Adrenal gland (tissue), 12 donors: Measurements from ENCODE around the gene GMDS. TPM values are rescaled to one million over a fixed set of nuclear protein-coding genes. Genes with fewer than 3 reads are reported as not detected.

ENCODE experiments used
- DNase-seq, 7 donors: peaks; one replicate each; pipeline ENCODE4 v3.0.0-alpha.2; 2019 to 2020
- H3K27ac ChIP-seq, 5 donors: fragments of 200-600 bp; sonication (generic) in 4 of 5; 1 replicate in 3 of 5; 2 replicates in 2 of 5; pipeline versions ENCODE4 v1.5.1 to v1.8.0; 2016 to 2020; ENCODE audit warnings: mild to moderate bottlenecking in 1 of 5
- H3K27me3 ChIP-seq: fragments of 200-600 bp; 2 replicates; pipeline ENCODE4 v1.8.0; 2021
- H3K36me3 ChIP-seq, 2 donors: fragments of 200-600 bp; replicated peaks in 1 of 2; 1 replicate in 1 of 2; 2 replicates in 1 of 2; pipeline versions ENCODE4 v1.5.1 to v1.8.0; 2018 to 2022
- H3K4me1 ChIP-seq, 2 donors: fragments of 200-600 bp; replicated peaks in 1 of 2; 1 replicate in 1 of 2; 2 replicates in 1 of 2; pipeline versions ENCODE4 v1.5.1 to v1.8.0; 2018 to 2021
- H3K4me3 ChIP-seq, 4 donors: fragments of 200-600 bp; sonication (generic) in 3 of 4; one replicate each; pipeline ENCODE4 v1.5.1; 2016 to 2018
- H3K9me3 ChIP-seq, 3 donors: fragments of 200-600 bp; sonication (generic) in 1 of 3; replicated peaks in 1 of 3; 1 replicate in 2 of 3; 2 replicates in 1 of 3; pipeline versions ENCODE4 v1.5.1 to v1.8.0; 2016 to 2021
- CTCF ChIP-seq, 6 experiments: fragments of 450-650 bp in 4 of 6; fragments of 200-600 bp in 2 of 6; sonication (generic) in 1 of 6; IDR thresholded peaks; 1 replicate in 5 of 6; 2 replicates in 1 of 6; pipeline versions ENCODE4 v1.5.1 to v1.8.0; 2016 to 2021; ENCODE audit warnings: antibody characterized with exemption in 6 of 6, mild to moderate bottlenecking in 2 of 6, moderate library complexity in 1 of 6
- POLR2A ChIP-seq, 2 donors: fragments of 450-650 bp; IDR thresholded peaks; one replicate each; pipeline ENCODE4 v1.6.1; 2017; ENCODE audit warnings: antibody characterized with exemption in 2 of 2, mild to moderate bottlenecking in 2 of 2, moderate library complexity in 1 of 2
- WGBS, 4 donors: extraction: QIAGEN DNeasy Blood & Tissue Kit in 2 of 4; methylation state at CpG; one replicate each; pipeline versions ENCODE4 v1.1.5 to v1.1.7; 2013 to 2017; 5-methylcytosine and 5-hydroxymethylcytosine counted together
- intact Hi-C, 2 donors: fragments of 100-400 bp; cut with DNase I; formaldehyde crosslinking; loops; one replicate each; pipeline versions ENCODE4 v1.14.1 to v1.15.0; 2022 to 2023
- polyA plus RNA-seq, 3 donors: library from polyadenylated mRNA; stranded (reverse); fragments of 200-250 nt in 2 of 3; fragments of 350-450 nt in 1 of 3; fragmentation: Illumina TruSeq in 1 of 3; extraction: RNeasy Lipid Tissue Mini Kit (QIAGEN cat#74804) in 1 of 3; gene quantifications; one replicate each; pipeline ENCODE4 v1.2.3, GENCODE V29; 2013 to 2014
- total RNA-seq, 9 donors: library from RNA; depleted of rRNA in 4 of 9; stranded (reverse); fragments of >200 nt in 4 of 9; fragments of 120-200 nt in 1 of 9; fragmentation: NEBNext Ultra II Directional in 1 of 9; extraction: Animal tissue kit (Norgen Biotek cat#: 25700) in 1 of 9; gene quantifications; one replicate each; pipeline versions ENCODE4 v1.1.0 to v1.2.4, GENCODE V29; 2013 to 2023
- donor health status: healthy with polysubstance abuse.
- donor health status: Bipolar disorder and iron deficiency.
- donor health status: DM: yes; HTN: yes; CAD: no.
- donor health status: DM: no; HTN: no; CAD: no.
- donor health status: DM: no; HTN: no; CAD: no.
- donor health status: DM: yes; HTN: yes; CAD: no.

Gene GMDS
- total and polyA plus RNA-seq, 12 donors = 8.5 to 39.2 (median 15.2) TPM

- intact Hi-C loops = no loop called here
- no peaks in the 10 kb centered on the region for H3K4me1 ChIP-seq
- H3K4me3 ChIP-seq = no peak overlapping the region
- H3K36me3 ChIP-seq = no peaks in the 10 kb centered on the region
- no peaks in the 10 kb centered on the region for H3K9me3 ChIP-seq
- TF ChIP-seq CTCF (IDR thresholded peaks at IDR 0.05) (no peak), POLR2A (IDR thresholded peaks at IDR 0.05) (no peak)
- no peak overlapping the region for H3K27ac ChIP-seq
- WGBS, 4 donors = 75 to 83% (median 78%) methylated on average over 7 of the region's 7 CpGs
- no peak for DNase-seq
- no peaks in the 10 kb centered on the region for H3K27me3 ChIP-seq
Observed at GRCh38 chr6:1704711-1705110, 540.7 kb downstream of the GMDS start.

GRCh38 chr6:1703923-1704322 is 541.5 kb downstream of the GMDS start:
- no peak overlapping the region for H3K4me3 ChIP-seq
- no peaks in the 10 kb centered on the region for H3K36me3 ChIP-seq
- 51 to 64% (median 63%) methylated on average over 6 of the region's 6 CpGs for WGBS, 4 donors
- TF ChIP-seq CTCF (IDR thresholded peaks at IDR 0.05) (no peak), POLR2A (IDR thresholded peaks at IDR 0.05) (no peak)
- H3K27me3 ChIP-seq = no peaks in the 10 kb centered on the region
- intact Hi-C loops = no loop called here
- no peak overlapping the region for H3K27ac ChIP-seq
- H3K4me1 ChIP-seq = no peaks in the 10 kb centered on the region
- no peaks in the 10 kb centered on the region for H3K9me3 ChIP-seq
- DNase-seq = no peak

GRCh38 chr6:1703091-1703855 is 542.1 kb downstream of the GMDS start:
- no peak for DNase-seq
- Histone ChIP-seq H3K9me3 (no peaks in the 10 kb centered on the region), H3K36me3 (no peaks in the 10 kb centered on the region), H3K4me3 (no peak overlapping the region), H3K27ac (no peak overlapping the region), H3K4me1 (no peaks in the 10 kb centered on the region), H3K27me3 (no peaks in the 10 kb centered on the region)
- WGBS, 4 donors = 86 to 93% (median 89%) methylated on average over 9 of the region's 9 CpGs
- intact Hi-C loops = no loop called here
- TF ChIP-seq POLR2A (IDR thresholded peaks at IDR 0.05) = no peak
- TF ChIP-seq CTCF (IDR thresholded peaks at IDR 0.05) = no peak

GRCh38 chr6:1702580-1703051 is 542.8 kb downstream of the GMDS start:
- Histone ChIP-seq H3K4me1 (no peaks in the 10 kb centered on the region), H3K27ac (no peak overlapping the region), H3K4me3 (no peak overlapping the region), H3K36me3 (no peaks in the 10 kb centered on the region), H3K9me3 (no peaks in the 10 kb centered on the region), H3K27me3 (no peaks in the 10 kb centered on the region)
- no peak for TF ChIP-seq CTCF (IDR thresholded peaks at IDR 0.05)
- no peak for TF ChIP-seq POLR2A (IDR thresholded peaks at IDR 0.05)
- WGBS, 4 donors = 69 to 89% (median 79%) methylated on average over 8 of the region's 8 CpGs
- no peak for DNase-seq
- intact Hi-C loops = no loop called here
